Measurements from ENCODE around the gene TBCEL.

- TF ChIP-seq CTCF (IDR thresholded peaks at IDR 0.05) (no peak), POLR2A (IDR thresholded peaks at IDR 0.05) (no peak)
Observed at GRCh38 chr11:121113611-121114010, 89.7 kb downstream of the TBCEL start.
